BJ (cell line): ENCODE measurements around the gene CACNA1I. TPM values are rescaled to one million over a fixed set of nuclear protein-coding genes. Genes with fewer than 3 reads are reported as not detected.

Experiments used
- CTCF ChIA-PET: fragments of 350-600 bp; formaldehyde crosslinking; extraction: SDS; loops from one replicate; lab custom pipeline; 2021; ENCODE audit warnings: antibody characterized with exemption, inconsistent platforms; lab: Yijun Ruan, JAX
- POLR2A ChIA-PET: fragments of 300-600 bp; sonication (Branson Sonifier 250); formaldehyde crosslinking; extraction: SDS; loops from one replicate; lab custom pipeline; 2021; ENCODE audit warnings: antibody characterized with exemption; lab: Charles Lee
- DNase-seq: peaks from one replicate; pipeline ENCODE4 v3.0.0-alpha.2; 2011; ENCODE audit warnings: low read depth
- H3K27me3 ChIP-seq: 2 replicates; pipeline ENCODE4 v1.6.0; 2011; ENCODE audit warnings: low read length; ENCODE audit not compliant: control insufficient read depth, insufficient read depth
- H3K36me3 ChIP-seq: 2 replicates; pipeline ENCODE4 v1.5.1; 2011; ENCODE audit warnings: low read length; ENCODE audit not compliant: control insufficient read depth, insufficient read depth
- H3K4me3 ChIP-seq: 2 replicates; pipeline ENCODE4 v1.5.1; 2011; ENCODE audit warnings: low read depth, mild to moderate bottlenecking, control low read depth, low read length
- polyA plus RNA-seq: library from polyadenylated mRNA; depleted of rRNA; stranded (reverse); fragments of >200 nt; gene quantifications from 2 replicates; pipeline ENCODE4 v1.2.3, GENCODE V29; 2011
- TF ChIP-seq, protein P1 (sequence below): IDR thresholded peaks from 2 replicates; pipeline ENCODE4 v1.5.1; 2011; ENCODE audit warnings: low read depth, mild to moderate bottlenecking, control low read depth, inconsistent platforms, low read length, moderate library complexity; ENCODE audit not compliant: insufficient read depth

The CACNA1I gene
- polyA plus RNA-seq, 1 experiment: 0.01 TPM

DNA sequence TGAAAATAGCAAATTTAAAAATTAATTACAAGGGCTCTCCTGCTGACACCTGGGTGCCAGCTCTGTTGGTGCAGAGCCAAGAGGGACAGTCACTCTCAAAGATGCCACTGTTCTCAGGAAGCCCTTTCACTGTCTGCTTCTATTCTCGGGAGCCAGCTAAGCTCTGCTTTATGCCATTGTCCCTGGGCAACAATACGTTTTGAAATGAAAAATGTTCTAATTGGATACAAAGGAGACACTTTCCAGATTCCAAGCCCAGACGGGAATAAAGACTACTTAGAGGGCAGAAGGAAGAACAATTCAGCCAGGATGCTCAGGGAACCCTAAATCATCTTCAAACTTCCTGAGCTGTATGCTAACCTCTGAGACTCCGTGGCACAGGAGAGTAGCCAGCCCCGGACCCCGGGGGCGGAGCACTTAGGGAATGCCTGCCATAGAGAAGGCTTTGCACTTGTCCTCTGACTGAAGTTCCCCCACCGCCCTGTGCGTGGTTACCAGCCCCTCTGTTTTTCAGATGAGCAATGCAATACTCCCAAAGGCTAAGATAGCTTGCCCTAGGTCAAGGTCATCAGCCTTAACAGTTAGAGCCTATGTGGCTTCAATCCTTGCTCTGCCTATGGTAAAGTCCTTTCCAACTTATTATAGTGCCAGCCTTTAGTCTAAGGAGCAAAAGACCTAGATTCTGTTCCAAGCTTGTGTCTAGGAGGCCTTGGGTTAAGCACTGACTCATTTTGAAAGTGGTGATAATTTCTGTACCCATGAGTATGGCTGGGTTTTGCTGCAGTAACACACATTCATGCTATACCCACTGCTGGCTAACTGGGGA lies 150.9 kb downstream of the CACNA1I start:
- Histone ChIP-seq H3K4me3 (no peak overlapping the region), H3K36me3 (no peaks in the 10 kb centered on the region), H3K27me3 (peaks cover 2% of the 10 kb centered on the region)
- CTCF ChIA-PET: no interaction called here
- TF ChIP-seq, protein P1, sequence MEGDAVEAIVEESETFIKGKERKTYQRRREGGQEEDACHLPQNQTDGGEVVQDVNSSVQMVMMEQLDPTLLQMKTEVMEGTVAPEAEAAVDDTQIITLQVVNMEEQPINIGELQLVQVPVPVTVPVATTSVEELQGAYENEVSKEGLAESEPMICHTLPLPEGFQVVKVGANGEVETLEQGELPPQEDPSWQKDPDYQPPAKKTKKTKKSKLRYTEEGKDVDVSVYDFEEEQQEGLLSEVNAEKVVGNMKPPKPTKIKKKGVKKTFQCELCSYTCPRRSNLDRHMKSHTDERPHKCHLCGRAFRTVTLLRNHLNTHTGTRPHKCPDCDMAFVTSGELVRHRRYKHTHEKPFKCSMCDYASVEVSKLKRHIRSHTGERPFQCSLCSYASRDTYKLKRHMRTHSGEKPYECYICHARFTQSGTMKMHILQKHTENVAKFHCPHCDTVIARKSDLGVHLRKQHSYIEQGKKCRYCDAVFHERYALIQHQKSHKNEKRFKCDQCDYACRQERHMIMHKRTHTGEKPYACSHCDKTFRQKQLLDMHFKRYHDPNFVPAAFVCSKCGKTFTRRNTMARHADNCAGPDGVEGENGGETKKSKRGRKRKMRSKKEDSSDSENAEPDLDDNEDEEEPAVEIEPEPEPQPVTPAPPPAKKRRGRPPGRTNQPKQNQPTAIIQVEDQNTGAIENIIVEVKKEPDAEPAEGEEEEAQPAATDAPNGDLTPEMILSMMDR: no peak
- POLR2A ChIA-PET: no interaction called here
- no peak for DNase-seq

DNA sequence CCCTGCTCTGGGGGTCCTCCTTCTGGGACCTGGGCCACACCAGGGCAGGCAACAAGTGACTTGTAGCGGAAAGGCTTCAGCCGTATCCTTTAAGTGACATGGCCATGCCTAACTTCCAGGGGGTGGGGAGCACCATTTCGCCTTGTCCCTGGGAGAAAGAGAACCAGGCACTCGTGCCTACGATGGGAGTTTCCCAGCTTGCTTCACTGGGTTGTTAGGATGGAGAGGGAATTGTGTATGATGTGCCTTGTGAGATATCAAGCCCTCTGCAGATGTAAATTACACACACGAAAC lies 151.4 kb downstream of the CACNA1I start:
- ChIA-PET CTCF (no interaction called here), POLR2A (no interaction called here)
- Histone ChIP-seq H3K27me3 (peaks cover 2% of the 10 kb centered on the region), H3K36me3 (no peaks in the 10 kb centered on the region), H3K4me3 (no peak overlapping the region)
- DNase-seq: no peak
- TF ChIP-seq, protein P1: no peak

DNA sequence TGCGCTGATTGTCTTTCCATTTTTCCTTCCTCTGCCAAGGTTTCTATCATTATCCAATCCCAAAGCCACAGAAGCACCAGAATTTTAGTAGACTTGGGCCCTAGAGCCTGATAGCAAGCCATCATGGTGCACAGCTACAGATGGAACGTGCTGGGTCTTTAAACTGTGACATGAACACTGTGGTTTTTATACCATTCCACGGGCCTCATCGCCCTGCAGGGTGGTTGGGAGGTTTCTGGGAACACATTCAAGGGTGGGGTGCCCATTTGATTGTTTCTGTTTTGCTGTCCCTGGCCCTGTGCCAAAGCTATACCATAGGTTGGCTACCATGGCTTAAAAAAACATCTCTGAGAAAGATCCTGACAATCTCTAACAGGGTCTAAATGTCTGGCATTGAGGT lies 151.9 kb downstream of the CACNA1I start:
- TF ChIP-seq, protein P1: no peak
- Histone ChIP-seq H3K4me3 (no peak overlapping the region), H3K36me3 (no peaks in the 10 kb centered on the region), H3K27me3 (peaks cover 4% of the 10 kb centered on the region)
- no peak for DNase-seq
- CTCF ChIA-PET: no interaction called here
- POLR2A ChIA-PET: no interaction called here

DNA sequence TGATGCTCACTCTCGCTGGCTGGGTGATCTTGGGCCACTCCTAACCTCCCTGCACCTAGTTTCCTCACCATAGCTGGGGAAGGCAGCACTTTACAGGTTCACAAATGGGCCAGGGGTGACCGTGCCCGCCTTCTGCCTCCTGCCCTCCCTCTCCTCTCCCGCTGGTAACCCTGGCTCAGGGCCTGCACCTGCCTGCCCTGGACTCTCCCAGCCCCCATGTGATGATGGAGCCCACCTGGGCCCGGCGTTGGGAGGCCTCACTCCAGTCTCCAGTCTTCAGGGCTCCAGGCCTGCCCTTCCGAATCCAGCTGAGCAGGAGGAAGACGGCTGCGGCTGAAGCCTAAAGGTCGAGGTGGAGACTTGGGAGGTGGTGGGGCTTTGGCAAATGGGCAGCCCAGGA lies 152.9 kb downstream of the CACNA1I start:
- ChIA-PET CTCF (no interaction called here), POLR2A (no interaction called here)
- Histone ChIP-seq H3K4me3 (no peak overlapping the region), H3K27me3 (peaks cover 5% of the 10 kb centered on the region), H3K36me3 (no peaks in the 10 kb centered on the region)
- no peak for DNase-seq
- TF ChIP-seq, protein P1: no peak

DNA sequence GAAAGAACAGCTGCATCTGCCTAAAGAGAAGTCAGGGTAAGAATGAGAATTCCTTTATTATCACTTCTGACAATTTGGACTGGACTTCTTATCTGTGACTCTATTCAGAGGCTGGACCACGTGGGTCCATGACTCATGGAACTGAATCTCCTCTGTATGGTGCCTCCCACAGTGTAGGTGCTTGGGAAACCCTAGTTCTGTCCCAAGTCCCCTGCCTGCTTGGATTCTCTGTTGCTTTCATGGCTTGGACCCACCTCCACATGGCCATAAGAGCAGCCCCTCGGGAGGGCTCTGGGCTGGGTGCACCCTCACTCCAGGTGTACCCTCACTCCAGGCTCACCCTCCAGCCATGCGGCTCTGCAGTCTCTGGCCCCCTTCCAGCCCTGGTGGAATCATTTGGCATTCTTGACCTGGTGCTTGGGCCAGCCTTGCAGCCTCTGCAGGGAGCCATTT lies 153.4 kb downstream of the CACNA1I start:
- POLR2A ChIA-PET: no interaction called here
- CTCF ChIA-PET: no interaction called here
- TF ChIP-seq, protein P1: no peak
- Histone ChIP-seq H3K27me3 (peaks cover 5% of the 10 kb centered on the region), H3K4me3 (no peak overlapping the region), H3K36me3 (no peaks in the 10 kb centered on the region)
- DNase-seq: no peak
